IMR-90 (cell line): ENCODE measurements around the gene JADE2. TPM values are rescaled to one million over a fixed set of nuclear protein-coding genes. Genes with fewer than 3 reads are reported as not detected.

ENCODE experiments used
- ATAC-seq: fragments of 200-7000 bp; cut with Tn5 transposase; 2 replicates; pipeline ENCODE4 v1.9.1; 2020; ENCODE audit warnings: low read depth, mild to moderate bottlenecking, moderate library complexity
- BruUV-seq: library from RNA; stranded (reverse); fragments of 400-500 nt; replicated peaks from 2 replicates; lab custom pipeline; 2021; lab: Mats Ljungman, UMichigan
- CTCF ChIA-PET: fragments of 300-600 bp; formaldehyde crosslinking; extraction: SDS; loops from one replicate; lab custom pipeline; 2021; ENCODE audit warnings: antibody characterized with exemption; lab: Yijun Ruan, JAX
- POLR2A ChIA-PET: fragments of 300-600 bp; sonication (Branson Sonifier 250); formaldehyde crosslinking; loops from one replicate; lab custom pipeline; 2022; ENCODE audit warnings: antibody characterized with exemption; ENCODE audit not compliant: unreplicated experiment; lab: Charles Lee
- DNase-seq: peaks from one replicate; pipeline ENCODE4 v3.0.0; 2013
- H2AFZ ChIP-seq: replicated peaks from 2 replicates; pipeline ENCODE3; 2013; ENCODE audit warnings: low read length, mild to moderate bottlenecking; ENCODE audit not compliant: poor library complexity
- H2AK5ac ChIP-seq: 2 replicates; pipeline ENCODE4 v1.6.1; 2013; ENCODE audit warnings: low read depth, low read length, inconsistent platforms
- H2AK9ac ChIP-seq: replicated peaks from 2 replicates; pipeline ENCODE3; 2013; ENCODE audit warnings: mild to moderate bottlenecking, low read depth, low read length, moderate library complexity; ENCODE audit not compliant: poor library complexity
- H2BK120ac ChIP-seq: 2 replicates; pipeline ENCODE4 v1.6.1; 2013; ENCODE audit warnings: low read depth, low read length, inconsistent platforms
- H2BK15ac ChIP-seq: 3 replicates; pipeline ENCODE4 v1.6.1; 2013; ENCODE audit warnings: low read depth, low read length, inconsistent platforms
- H2BK20ac ChIP-seq: 2 replicates; pipeline ENCODE4 v1.6.1; 2013; ENCODE audit warnings: low read depth, mild to moderate bottlenecking, inconsistent platforms, low read length, moderate library complexity
- H2BK5ac ChIP-seq: 2 replicates; pipeline ENCODE4 v1.6.1; 2013; ENCODE audit warnings: mild to moderate bottlenecking, low read depth, low read length, inconsistent platforms; ENCODE audit not compliant: poor library complexity, severe bottlenecking
- H3K14ac ChIP-seq: replicated peaks from 2 replicates; pipeline ENCODE4 v1.6.1; 2013; ENCODE audit warnings: low read depth, low read length, inconsistent platforms
- H3K18ac ChIP-seq: 2 replicates; pipeline ENCODE4 v1.6.1; 2013; ENCODE audit warnings: low read depth, low read length, control low read depth
- H3K23ac ChIP-seq: 2 replicates; pipeline ENCODE4 v1.6.1; 2013; ENCODE audit warnings: low read depth, low read length, inconsistent platforms
- H3K27ac ChIP-seq: 2 replicates; pipeline ENCODE4 v1.5.1; 2013; ENCODE audit warnings: mild to moderate bottlenecking, control low read depth, low read length; ENCODE audit not compliant: insufficient read depth
- H3K27me3 ChIP-seq: 2 replicates; pipeline ENCODE4 v1.6.1; 2013; ENCODE audit warnings: low read length; ENCODE audit not compliant: control insufficient read depth, insufficient read depth
- H3K36me3 ChIP-seq: 2 replicates; pipeline ENCODE4 v1.6.1; 2013; ENCODE audit warnings: low read length, mixed read lengths; ENCODE audit not compliant: control insufficient read depth, insufficient read depth
- H3K4ac ChIP-seq: 2 replicates; pipeline ENCODE4 v1.6.1; 2013; ENCODE audit warnings: low read depth, low read length, inconsistent platforms
- H3K4me1 ChIP-seq: 2 replicates; pipeline ENCODE4 v1.6.1; 2013; ENCODE audit warnings: low read length, mixed read lengths; ENCODE audit not compliant: control insufficient read depth, insufficient read depth
- H3K4me2 ChIP-seq: 2 replicates; pipeline ENCODE4 v1.6.1; 2013; ENCODE audit warnings: low read depth, mild to moderate bottlenecking, control low read depth, low read length, moderate library complexity
- H3K4me3 ChIP-seq: 2 replicates; pipeline ENCODE4 v1.5.1; 2013; ENCODE audit warnings: low read depth, mild to moderate bottlenecking, control low read depth, low read length, moderate library complexity; ENCODE audit not compliant: insufficient read depth
- H3K56ac ChIP-seq: 2 replicates; pipeline ENCODE4 v1.6.1; 2013; ENCODE audit warnings: low read length, inconsistent platforms; ENCODE audit not compliant: insufficient read depth; ENCODE audit errors: extremely low read depth
- H3K79me1 ChIP-seq, 2 experiments: 2 replicates each; pipeline ENCODE4 v1.6.1; 2013; ENCODE audit warnings: low read length in 2 of 2, inconsistent platforms in 1 of 2, low read depth in 1 of 2
- H3K9ac ChIP-seq: 2 replicates; pipeline ENCODE4 v1.6.1; 2013; ENCODE audit warnings: low read depth, low read length, control low read depth
- H3K9me1 ChIP-seq: 2 replicates; pipeline ENCODE4 v1.6.1; 2013; ENCODE audit warnings: low read length, inconsistent platforms; ENCODE audit not compliant: insufficient read depth
- H3K9me3 ChIP-seq: 2 replicates; pipeline ENCODE4 v1.6.1; 2013; ENCODE audit warnings: low read length; ENCODE audit not compliant: control insufficient read depth, insufficient read depth
- H4K20me1 ChIP-seq: 2 replicates; pipeline ENCODE4 v1.6.1; 2013; ENCODE audit warnings: low read length, inconsistent platforms; ENCODE audit not compliant: insufficient read depth
- H4K5ac ChIP-seq: 2 replicates; pipeline ENCODE4 v1.6.1; 2013; ENCODE audit warnings: mild to moderate bottlenecking, low read depth, low read length, control low read depth
- H4K8ac ChIP-seq, 2 experiments: 2 replicates each; pipeline ENCODE4 v1.6.1; 2013; ENCODE audit warnings: low read depth in 2 of 2, low read length in 2 of 2, control low read depth in 1 of 2, inconsistent platforms in 1 of 2
- H4K91ac ChIP-seq: 2 replicates; pipeline ENCODE4 v1.6.1; 2013; ENCODE audit warnings: low read depth, low read length, inconsistent platforms; ENCODE audit not compliant: insufficient read depth
- FOS ChIP-seq: fragments of 150-350 bp; IDR thresholded peaks from 2 replicates; pipeline ENCODE4 v1.6.1; 2016; ENCODE audit warnings: low read depth, low read length
- MXI1 ChIP-seq: IDR thresholded peaks from 2 replicates; pipeline ENCODE4 v1.6.1; 2012; ENCODE audit warnings: low read depth, mild to moderate bottlenecking, low read length, moderate library complexity, borderline replicate concordance
- RCOR1 ChIP-seq: IDR thresholded peaks from 2 replicates; pipeline ENCODE4 v1.6.1; 2012; ENCODE audit warnings: mild to moderate bottlenecking, low read length, improper control_type of control experiment; ENCODE audit not compliant: insufficient replicate concordance
- WGBS, 2 experiments: methylation state at CpG; one replicate each; pipeline versions ENCODE4 v1.1.5 to v1.1.7; 2013; ENCODE audit warnings: missing lambda C conversion rate in 2 of 2; ENCODE audit not compliant: insufficient read length in 1 of 2; ENCODE audit errors: extremely low coverage in 2 of 2; 5-methylcytosine and 5-hydroxymethylcytosine counted together
- dilution Hi-C: fragments of 300-500 bp; cut with HindIII; formaldehyde crosslinking; loops from one replicate; pipeline ENCODE4 v1.14.3; 2018; ENCODE audit warnings: low sequenced_read_pairs; ENCODE audit not compliant: unreplicated experiment
- in situ Hi-C: fragments of 300-500 bp; cut with MboI; formaldehyde crosslinking; loops from 3 replicates; pipeline ENCODE4 v1.14.3; 2019; ENCODE audit warnings: low sequenced_read_pairs, inconsistent platforms, mixed read lengths
- intact Hi-C: fragments of 100-400 bp; cut with micrococcal nuclease; formaldehyde crosslinking; loops from 2 replicates; pipeline ENCODE4 v1.10.0; 2022
- polyA plus RNA-seq, 3 experiments: library from polyadenylated mRNA; depleted of rRNA; stranded (reverse); fragments of >200 nt; gene quantifications; 2 replicates each; pipeline ENCODE4 v1.2.3, GENCODE V29; 2012; ENCODE audit warnings: low replicate concordance in 1 of 3
- total RNA-seq: library from RNA; depleted of rRNA; stranded (reverse); fragments of >200 nt; gene quantifications from 2 replicates; pipeline ENCODE4 v1.2.3, GENCODE V29; 2012

JADE2 gene
- total and polyA plus RNA-seq, 2 of the 4 experiments (the other 2 are of a cell fraction): 13.3 to 14.9 TPM

DNA sequence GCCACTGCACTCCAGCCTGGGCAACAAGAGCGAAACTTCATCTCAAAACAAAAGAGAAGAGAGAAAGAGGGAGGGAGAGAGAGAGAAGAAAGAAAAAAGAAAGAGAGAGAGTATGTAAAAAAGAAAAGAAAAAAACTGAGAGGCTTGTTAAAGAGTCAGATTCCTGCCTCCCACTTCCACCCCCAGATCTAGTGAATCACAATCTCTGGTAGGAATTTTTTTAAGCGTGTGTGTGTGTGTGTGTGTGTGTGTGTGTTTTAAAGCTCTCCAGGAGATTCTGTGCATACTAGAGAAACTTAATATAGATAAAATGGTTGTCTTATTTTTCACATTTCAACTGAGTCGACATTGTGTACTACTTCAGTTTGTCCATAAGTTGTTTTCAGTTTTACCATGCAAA lies 75.1 kb downstream of the JADE2 start:
- Histone ChIP-seq H3K4ac (no peak overlapping the region), H2BK15ac (no peak overlapping the region), H2BK120ac (no peak overlapping the region), H4K20me1 (no peaks in the 10 kb centered on the region), H2AK5ac (no peak overlapping the region), H3K36me3 (peaks cover 8% of the 10 kb centered on the region), H3K79me1 (no peaks in the 10 kb centered on the region), H4K8ac (no peak overlapping the region; a peak in 1 of 4 replicates), H3K27me3 (no peaks in the 10 kb centered on the region), H3K27ac (peak overlapping the region; percentile 40; the same call in 1 of the 2 replicates), H3K9ac (no peak overlapping the region), H3K4me3 (no peak overlapping the region), H3K9me1 (no peaks in the 10 kb centered on the region), H3K56ac (no peak overlapping the region), H4K91ac (no peak overlapping the region), H2BK5ac (peak overlapping the region; percentile 20), H2AK9ac (no peak overlapping the region), H3K4me2 (peak overlapping the region; percentile 43; the same call in 1 of the 2 replicates), H3K23ac (no peak overlapping the region), H4K5ac (no peak overlapping the region), H3K9me3 (no peaks in the 10 kb centered on the region), H3K14ac (no peak overlapping the region), H3K4me1 (peaks cover 5% of the 10 kb centered on the region), H2AFZ (no peak overlapping the region), H3K18ac (no peak overlapping the region), H2BK20ac (no peak overlapping the region)
- no CpG with 5 or more reads among the region's 3 CpGs for WGBS, 2 experiments
- ChIA-PET CTCF (interaction anchor here (0.6 to 1.6 kb wide), 3 partner anchors 11 to 19 kb away, joined by 3 to 4 read pairs (median 3); no protein-coding TSS in a partner anchor), POLR2A (no interaction called here)
- peak; percentile 86 for DNase-seq
- intact Hi-C loops: no loop called here
- ATAC-seq: peak; percentile 68
- BruUV-seq: no TSS peak
- TF ChIP-seq MXI1: no peak
- TF ChIP-seq RCOR1: no peak
- TF ChIP-seq FOS: peak; percentile 55; the same call in 1 of the 2 replicates
- dilution Hi-C loops: no loop called here
- in situ Hi-C loops: no loop called here
